Left ventricle myocardium inferior (tissue), 1 donor: ENCODE measurements around the gene EDEM3. TPM values are rescaled to one million over a fixed set of nuclear protein-coding genes. Genes with fewer than 3 reads are reported as not detected.

Experiments used
- DNase-seq: peaks from one replicate; pipeline ENCODE4 v3.0.0-alpha.2; 2020
- H3K27ac ChIP-seq: fragments of 200-600 bp; replicated peaks from 2 replicates; pipeline ENCODE4 v1.8.0; 2021
- H3K27me3 ChIP-seq: fragments of 200-600 bp; 2 replicates; pipeline ENCODE4 v1.8.0; 2021; ENCODE audit warnings: low read depth
- H3K36me3 ChIP-seq: fragments of 200-600 bp; 2 replicates; pipeline ENCODE4 v1.8.0; 2021
- H3K4me1 ChIP-seq: fragments of 200-600 bp; 2 replicates; pipeline ENCODE4 v1.8.0; 2021
- H3K4me3 ChIP-seq: fragments of 200-600 bp; 2 replicates; pipeline ENCODE4 v1.8.0; 2021; ENCODE audit warnings: mild to moderate bottlenecking, moderate library complexity
- H3K9me3 ChIP-seq: fragments of 200-600 bp; replicated peaks from 2 replicates; pipeline ENCODE4 v1.8.0; 2021
- CTCF ChIP-seq: fragments of 200-600 bp; IDR thresholded peaks from 2 replicates; pipeline ENCODE4 v1.8.0; 2021; ENCODE audit warnings: antibody characterized with exemption, mild to moderate bottlenecking, borderline replicate concordance
- intact Hi-C: fragments of 100-400 bp; cut with micrococcal nuclease; formaldehyde crosslinking; loops from one replicate; pipeline ENCODE4 v1.11.0; 2022
- total RNA-seq: library from RNA; stranded (reverse); fragmentation: NEBNext Ultra II Directional; extraction: Animal tissue kit (Norgen Biotek cat#: 25700); gene quantifications from one replicate; pipeline ENCODE4 v1.2.1, GENCODE V29; 2021
- donor health status: DM: no; HTN: yes; CAD: no; lungs with severe emphysema.

EDEM3 gene
- total RNA-seq, 1 donor from 2014 or later: 16.9 TPM

- Histone ChIP-seq H3K9me3 (no peaks in the 10 kb centered on the region), H3K4me1 (no peaks in the 10 kb centered on the region), H3K27ac (no peak overlapping the region), H3K36me3 (peaks cover 42% of the 10 kb centered on the region), H3K27me3 (no peaks in the 10 kb centered on the region), H3K4me3 (no peak overlapping the region)
- TF ChIP-seq CTCF: no peak
- DNase-seq: no peak
- intact Hi-C loops: loop anchor here (10.0 kb wide), 2 partner anchors 60 to 620 kb away; partner anchors contain the start of gene EDEM3
Measured at GRCh38 chr1:184695023-184695422, 59.6 kb downstream of the EDEM3 start.

- Histone ChIP-seq H3K36me3 (peaks cover 44% of the 10 kb centered on the region), H3K4me1 (no peaks in the 10 kb centered on the region), H3K27me3 (no peaks in the 10 kb centered on the region), H3K9me3 (no peaks in the 10 kb centered on the region), H3K4me3 (no peak overlapping the region), H3K27ac (no peak overlapping the region)
- TF ChIP-seq CTCF: no peak
- intact Hi-C loops: loop anchor here (10.0 kb wide), 2 partner anchors 62 to 618 kb away; partner anchors contain the start of gene EDEM3
- DNase-seq: no peak
Measured at GRCh38 chr1:184693011-184693410, 61.6 kb downstream of the EDEM3 start.

- Histone ChIP-seq H3K36me3 (peaks cover 44% of the 10 kb centered on the region), H3K27me3 (no peaks in the 10 kb centered on the region), H3K4me1 (no peaks in the 10 kb centered on the region), H3K27ac (no peak overlapping the region), H3K4me3 (no peak overlapping the region), H3K9me3 (no peaks in the 10 kb centered on the region)
- intact Hi-C loops: loop anchor here (10.0 kb wide), 2 partner anchors 63 to 617 kb away; partner anchors contain the start of gene EDEM3
- peak; percentile 88 for TF ChIP-seq CTCF
- DNase-seq: no peak
Measured at GRCh38 chr1:184691719-184692324, 62.8 kb downstream of the EDEM3 start.

- intact Hi-C loops: no loop called here
- Histone ChIP-seq H3K27me3 (no peaks in the 10 kb centered on the region), H3K9me3 (peaks cover 13% of the 10 kb centered on the region), H3K4me1 (no peaks in the 10 kb centered on the region), H3K27ac (no peak overlapping the region), H3K4me3 (no peak overlapping the region), H3K36me3 (peaks cover 9% of the 10 kb centered on the region)
- no peak for DNase-seq
- no peak for TF ChIP-seq CTCF
Measured at GRCh38 chr1:184686540-184686939, 68.1 kb downstream of the EDEM3 start.

GRCh38 chr1:184685116-184685515 is 69.5 kb downstream of the EDEM3 start:
- DNase-seq: no peak
- Histone ChIP-seq H3K27ac (no peak overlapping the region), H3K36me3 (peaks cover 7% of the 10 kb centered on the region), H3K4me3 (no peak overlapping the region), H3K9me3 (peaks cover 28% of the 10 kb centered on the region), H3K27me3 (no peaks in the 10 kb centered on the region), H3K4me1 (no peaks in the 10 kb centered on the region)
- no peak for TF ChIP-seq CTCF
- intact Hi-C loops: no loop called here
